ENCODE data around the gene NKX6-1. TPM values are rescaled to one million over a fixed set of nuclear protein-coding genes. Genes with fewer than 3 reads are reported as not detected.

Gene NKX6-1
- total RNA-seq, 2 experiments from 2014 or later = not detected

GRCh38 chr4:84490663-84491062 lies 8.4 kb downstream of the NKX6-1 start:
- peaks cover 6% of the 10 kb centered on the region for H3K4me1 Mint-ChIP-seq (ENCODE audit: low read depth)
- no peak overlapping the region for H3K4me3 Mint-ChIP-seq
- intact Hi-C loops (cut with micrococcal nuclease) = no loop called here
- peaks cover 78% of the 10 kb centered on the region for H3K27me3 Mint-ChIP-seq (ENCODE audit: low read depth)
- H3K27ac Mint-ChIP-seq = no peak overlapping the region
- CTCF ChIA-PET = interaction anchor here (0.7 to 1.4 kb wide), 2 partner anchors 30 to 88 kb away, joined by 3 to 4 read pairs; no protein-coding TSS in a partner anchor
- no peak for DNase-seq
- peaks cover 4% of the 10 kb centered on the region for H3K36me3 Mint-ChIP-seq (ENCODE audit: low read depth)
- H3K9me3 Mint-ChIP-seq = peaks cover 6% of the 10 kb centered on the region

GRCh38 chr4:84484236-84484635 lies 14.9 kb downstream of the NKX6-1 start:
- intact Hi-C loops (cut with micrococcal nuclease) = no loop called here
- no peaks in the 10 kb centered on the region for H3K9me3 Mint-ChIP-seq
- peaks cover 84% of the 10 kb centered on the region for H3K27me3 Mint-ChIP-seq (ENCODE audit: low read depth)
- H3K4me1 Mint-ChIP-seq (ENCODE audit: low read depth) = peaks cover 18% of the 10 kb centered on the region
- CTCF ChIA-PET = no interaction called here
- peaks cover 2% of the 10 kb centered on the region for H3K36me3 Mint-ChIP-seq (ENCODE audit: low read depth)
- no peak overlapping the region for H3K27ac Mint-ChIP-seq
- no peak for DNase-seq
- H3K4me3 Mint-ChIP-seq = no peak overlapping the region

- CTCF ChIA-PET = interaction anchor here (0.9 kb wide), 1 partner anchor 19 kb away, joined by 3 read pairs; no protein-coding TSS in a partner anchor
- Mint-ChIP-seq H3K36me3 (ENCODE audit: low read depth) (peaks cover 2% of the 10 kb centered on the region), H3K4me1 (ENCODE audit: low read depth) (peaks cover 18% of the 10 kb centered on the region), H3K9me3 (no peaks in the 10 kb centered on the region), H3K27ac (no peak overlapping the region), H3K4me3 (no peak overlapping the region), H3K27me3 (ENCODE audit: low read depth) (peaks cover 85% of the 10 kb centered on the region)
- intact Hi-C loops (cut with micrococcal nuclease) = no loop called here
- DNase-seq = no peak
Observed at GRCh38 chr4:84483688-84484087, 15.4 kb downstream of the NKX6-1 start.

GRCh38 chr4:84482564-84483563 lies 16.2 kb downstream of the NKX6-1 start:
- H3K4me3 Mint-ChIP-seq = no peak overlapping the region
- CTCF ChIA-PET = interaction anchor here (0.9 kb wide), 1 partner anchor 19 kb away, joined by 3 read pairs; no protein-coding TSS in a partner anchor
- no peaks in the 10 kb centered on the region for H3K9me3 Mint-ChIP-seq
- H3K27ac Mint-ChIP-seq = no peak overlapping the region
- H3K27me3 Mint-ChIP-seq (ENCODE audit: low read depth) = peaks cover 84% of the 10 kb centered on the region
- peaks cover 2% of the 10 kb centered on the region for H3K36me3 Mint-ChIP-seq (ENCODE audit: low read depth)
- peak; percentile 40 for DNase-seq
- H3K4me1 Mint-ChIP-seq (ENCODE audit: low read depth) = peaks cover 18% of the 10 kb centered on the region
- intact Hi-C loops (cut with micrococcal nuclease) = no loop called here

GRCh38 chr4:84481860-84482245 lies 17.2 kb downstream of the NKX6-1 start:
- intact Hi-C loops (cut with micrococcal nuclease) = loop anchor here (1.0 kb wide), 1 partner anchor 21 kb away; no protein-coding TSS in a partner anchor

GRCh38 chr4:84481077-84481859 lies 17.8 kb downstream of the NKX6-1 start:
- Mint-ChIP-seq H3K27ac (no peak overlapping the region), H3K36me3 (ENCODE audit: low read depth) (peaks cover 2% of the 10 kb centered on the region), H3K4me3 (no peak overlapping the region), H3K27me3 (ENCODE audit: low read depth) (peaks cover 77% of the 10 kb centered on the region), H3K9me3 (no peaks in the 10 kb centered on the region), H3K4me1 (ENCODE audit: low read depth) (peaks cover 18% of the 10 kb centered on the region)
- intact Hi-C loops (cut with micrococcal nuclease) = loop anchor here (1.0 kb wide), 1 partner anchor 22 kb away; no protein-coding TSS in a partner anchor
- no peak for DNase-seq
- CTCF ChIA-PET = no interaction called here

More at GRCh38 chr4:84481860-84482245, 17.2 kb downstream of the NKX6-1 start:
- DNase-seq = peak; percentile 30
- peaks cover 2% of the 10 kb centered on the region for H3K36me3 Mint-ChIP-seq (ENCODE audit: low read depth)
- H3K4me1 Mint-ChIP-seq (ENCODE audit: low read depth) = peaks cover 18% of the 10 kb centered on the region
- peaks cover 79% of the 10 kb centered on the region for H3K27me3 Mint-ChIP-seq (ENCODE audit: low read depth)
- H3K4me3 Mint-ChIP-seq = no peak overlapping the region
- no peaks in the 10 kb centered on the region for H3K9me3 Mint-ChIP-seq
- CTCF ChIA-PET = no interaction called here
- no peak overlapping the region for H3K27ac Mint-ChIP-seq

- no peak for DNase-seq
- Mint-ChIP-seq H3K27ac (no peak overlapping the region), H3K27me3 (ENCODE audit: low read depth) (peaks cover 71% of the 10 kb centered on the region), H3K9me3 (no peaks in the 10 kb centered on the region), H3K36me3 (ENCODE audit: low read depth) (peaks cover 2% of the 10 kb centered on the region), H3K4me1 (ENCODE audit: low read depth) (peaks cover 18% of the 10 kb centered on the region), H3K4me3 (no peak overlapping the region)
- intact Hi-C loops (cut with micrococcal nuclease) = no loop called here
- CTCF ChIA-PET = interaction anchor here (0.7 kb wide), 1 partner anchor 801 kb away, joined by 3 read pairs; no protein-coding TSS in a partner anchor
Observed at GRCh38 chr4:84480082-84480481, 19.0 kb downstream of the NKX6-1 start.

GRCh38 chr4:84479663-84480062 lies 19.4 kb downstream of the NKX6-1 start:
- H3K4me1 Mint-ChIP-seq (ENCODE audit: low read depth) = peaks cover 18% of the 10 kb centered on the region
- CTCF ChIA-PET = interaction anchor here (0.7 kb wide), 1 partner anchor 800 kb away, joined by 3 read pairs; no protein-coding TSS in a partner anchor
- H3K9me3 Mint-ChIP-seq = no peaks in the 10 kb centered on the region
- intact Hi-C loops (cut with micrococcal nuclease) = no loop called here
- no peak for DNase-seq
- peaks cover 70% of the 10 kb centered on the region for H3K27me3 Mint-ChIP-seq (ENCODE audit: low read depth)
- no peak overlapping the region for H3K4me3 Mint-ChIP-seq
- H3K36me3 Mint-ChIP-seq (ENCODE audit: low read depth) = peaks cover 2% of the 10 kb centered on the region
- no peak overlapping the region for H3K27ac Mint-ChIP-seq

GRCh38 chr4:84477738-84478137 lies 21.4 kb downstream of the NKX6-1 start:
- no peaks in the 10 kb centered on the region for H3K9me3 Mint-ChIP-seq
- H3K36me3 Mint-ChIP-seq (ENCODE audit: low read depth) = peaks cover 2% of the 10 kb centered on the region
- peaks cover 64% of the 10 kb centered on the region for H3K27me3 Mint-ChIP-seq (ENCODE audit: low read depth)
- peaks cover 14% of the 10 kb centered on the region for H3K4me1 Mint-ChIP-seq (ENCODE audit: low read depth)
- CTCF ChIA-PET = interaction anchor here (0.8 to 1.0 kb wide), 3 partner anchors 9 to 26 kb away, joined by 3 to 4 read pairs (median 3); no protein-coding TSS in a partner anchor
- no peak overlapping the region for H3K27ac Mint-ChIP-seq
- DNase-seq = no peak
- intact Hi-C loops (cut with micrococcal nuclease) = no loop called here
- H3K4me3 Mint-ChIP-seq = no peak overlapping the region

GRCh38 chr4:84474107-84474506 lies 25.0 kb downstream of the NKX6-1 start:
- CTCF ChIA-PET = no interaction called here
- H3K4me3 Mint-ChIP-seq = no peak overlapping the region
- H3K36me3 Mint-ChIP-seq (ENCODE audit: low read depth) = no peaks in the 10 kb centered on the region
- intact Hi-C loops (cut with micrococcal nuclease) = no loop called here
- H3K27me3 Mint-ChIP-seq (ENCODE audit: low read depth) = peaks cover 35% of the 10 kb centered on the region
- DNase-seq = no peak
- no peaks in the 10 kb centered on the region for H3K4me1 Mint-ChIP-seq (ENCODE audit: low read depth)
- no peaks in the 10 kb centered on the region for H3K9me3 Mint-ChIP-seq
- no peak overlapping the region for H3K27ac Mint-ChIP-seq

- CTCF ChIA-PET = no interaction called here
- Mint-ChIP-seq H3K36me3 (ENCODE audit: low read depth) (no peaks in the 10 kb centered on the region), H3K27me3 (ENCODE audit: low read depth) (peaks cover 29% of the 10 kb centered on the region), H3K9me3 (no peaks in the 10 kb centered on the region), H3K27ac (no peak overlapping the region), H3K4me3 (no peak overlapping the region), H3K4me1 (ENCODE audit: low read depth) (no peaks in the 10 kb centered on the region)
- DNase-seq = no peak
- intact Hi-C loops (cut with micrococcal nuclease) = no loop called here
Observed at GRCh38 chr4:84472154-84472553, 26.9 kb downstream of the NKX6-1 start.

GRCh38 chr4:84470204-84470785 lies 28.8 kb downstream of the NKX6-1 start:
- Mint-ChIP-seq H3K27ac (no peak overlapping the region), H3K27me3 (ENCODE audit: low read depth) (peaks cover 25% of the 10 kb centered on the region), H3K4me1 (ENCODE audit: low read depth) (no peaks in the 10 kb centered on the region), H3K36me3 (ENCODE audit: low read depth) (no peaks in the 10 kb centered on the region), H3K4me3 (no peak overlapping the region), H3K9me3 (no peaks in the 10 kb centered on the region)
- CTCF ChIA-PET = interaction anchor here (0.8 kb wide), 1 partner anchor 18 kb away, joined by 3 read pairs; no protein-coding TSS in a partner anchor
- intact Hi-C loops (cut with micrococcal nuclease) = loop anchor here (1.0 kb wide), 1 partner anchor 34 kb away; no protein-coding TSS in a partner anchor
- DNase-seq = peak; percentile 15

Measured in activated naive CD4-positive, alpha-beta T cell treated with anti-CD3 and anti-CD28 coated beads for 36 hours (primary cell).